HG02623 (cell line): ENCODE measurements around the gene LAMC3.

Experiments
- ATAC-seq: cut with Tn5 transposase; IDR thresholded peaks from one replicate; pipeline ENCODE4 v1.9.1; 2021; ENCODE audit warnings: moderate library complexity; ENCODE audit not compliant: unreplicated experiment

LAMC3 gene

DNA sequence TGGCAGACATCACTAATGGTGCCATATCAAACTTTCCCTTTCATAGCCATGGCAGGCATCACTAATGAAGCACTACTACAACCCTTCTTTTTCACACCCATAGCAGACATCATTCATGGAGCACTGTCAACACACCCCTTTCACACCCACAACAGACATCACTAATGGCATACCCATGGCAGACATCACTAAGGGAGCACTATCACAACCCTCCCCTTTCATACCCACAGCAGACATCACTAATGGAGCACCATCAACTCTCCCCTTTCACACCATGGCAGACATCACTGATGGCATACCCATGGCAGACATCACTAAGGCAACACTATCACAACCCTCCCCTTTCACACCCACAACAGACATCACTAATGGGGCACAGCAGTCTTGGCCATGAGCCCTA lies 33.7 kb downstream of the LAMC3 start:
- ATAC-seq: no peak

DNA sequence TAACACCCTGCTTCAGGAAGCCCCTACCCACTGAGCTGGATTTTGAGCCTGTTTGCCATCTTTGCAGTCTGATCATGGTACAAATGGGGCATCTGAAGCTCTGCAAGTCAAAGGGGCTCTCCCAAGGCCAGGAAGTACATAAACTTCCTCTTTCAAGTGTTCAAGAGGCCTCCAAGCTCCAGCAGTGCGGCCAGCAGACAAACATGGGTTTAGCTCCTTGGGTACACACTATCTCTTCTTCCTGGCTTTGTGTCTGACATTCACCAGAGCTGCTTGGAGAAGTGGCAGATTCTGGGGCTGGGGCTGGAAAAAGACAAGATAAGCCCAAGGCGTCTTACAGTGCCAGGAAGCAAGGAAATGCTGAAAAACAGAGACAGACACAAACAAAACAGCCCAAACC lies 34.1 kb downstream of the LAMC3 start:
- no peak for ATAC-seq

GRCh38 chr9:131043646-131044045 lies 34.7 kb downstream of the LAMC3 start:
- no peak for ATAC-seq

DNA sequence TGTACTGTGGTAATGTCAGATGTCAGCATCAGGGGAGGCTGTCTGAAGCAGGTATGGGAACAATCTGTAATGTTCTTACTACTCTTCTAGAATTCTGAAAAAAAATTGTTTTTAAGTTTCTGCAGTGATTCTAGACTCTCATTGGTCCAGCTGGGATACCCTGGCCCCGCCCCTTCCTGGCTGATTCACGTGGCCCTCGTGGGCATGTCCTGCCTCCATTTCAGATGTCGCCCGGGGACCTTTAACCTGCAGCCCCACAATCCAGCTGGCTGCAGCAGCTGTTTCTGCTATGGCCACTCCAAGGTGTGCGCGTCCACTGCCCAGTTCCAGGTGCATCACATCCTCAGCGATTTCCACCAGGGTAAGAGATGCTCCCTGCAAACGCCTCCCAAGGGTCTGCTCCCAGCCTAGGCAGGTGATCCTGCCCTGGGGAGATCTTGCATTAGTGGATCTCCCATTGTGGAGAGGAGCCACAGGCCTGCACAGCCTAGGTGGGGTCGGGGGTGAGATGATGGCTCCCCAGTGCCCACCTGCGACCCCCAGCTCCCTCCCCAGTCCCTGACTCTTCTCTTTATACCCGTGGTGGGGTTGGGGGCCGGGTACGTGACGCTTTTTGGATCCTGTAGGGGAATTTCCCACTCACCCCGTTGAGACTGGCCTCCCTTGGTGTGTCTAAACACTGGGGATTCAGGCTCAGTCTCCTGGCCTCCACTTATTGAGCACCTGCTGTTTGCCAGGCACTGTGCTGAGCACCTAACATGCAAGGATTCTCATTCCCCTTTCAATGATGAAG lies 36.5 kb downstream of the LAMC3 start:
- ATAC-seq: no peak

- no peak for ATAC-seq
Measured at GRCh38 chr9:131046093-131046380, 37.1 kb downstream of the LAMC3 start.

GRCh38 chr9:131046581-131047202 lies 37.7 kb downstream of the LAMC3 start:
- no peak for ATAC-seq

- no peak for ATAC-seq
Measured at GRCh38 chr9:131048332-131048731, 39.4 kb downstream of the LAMC3 start.

DNA sequence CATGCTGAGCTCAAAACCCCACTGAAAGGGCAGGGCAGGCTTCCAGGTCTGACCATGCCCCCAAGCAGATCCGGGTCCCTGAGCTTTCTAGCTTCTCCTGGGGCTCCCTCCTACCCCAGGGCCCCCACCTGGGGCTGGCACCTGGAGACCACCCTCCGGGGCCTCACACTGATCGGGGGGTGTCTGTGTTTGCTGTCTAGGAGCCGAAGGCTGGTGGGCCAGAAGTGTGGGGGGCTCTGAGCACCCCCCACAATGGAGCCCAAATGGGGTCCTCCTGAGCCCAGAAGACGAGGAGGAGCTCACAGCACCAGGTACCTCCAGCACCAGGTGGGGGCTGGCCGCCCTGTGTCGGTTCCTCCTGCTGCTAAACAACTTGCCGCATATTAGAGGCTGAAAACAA lies 39.8 kb downstream of the LAMC3 start:
- ATAC-seq: no peak

DNA sequence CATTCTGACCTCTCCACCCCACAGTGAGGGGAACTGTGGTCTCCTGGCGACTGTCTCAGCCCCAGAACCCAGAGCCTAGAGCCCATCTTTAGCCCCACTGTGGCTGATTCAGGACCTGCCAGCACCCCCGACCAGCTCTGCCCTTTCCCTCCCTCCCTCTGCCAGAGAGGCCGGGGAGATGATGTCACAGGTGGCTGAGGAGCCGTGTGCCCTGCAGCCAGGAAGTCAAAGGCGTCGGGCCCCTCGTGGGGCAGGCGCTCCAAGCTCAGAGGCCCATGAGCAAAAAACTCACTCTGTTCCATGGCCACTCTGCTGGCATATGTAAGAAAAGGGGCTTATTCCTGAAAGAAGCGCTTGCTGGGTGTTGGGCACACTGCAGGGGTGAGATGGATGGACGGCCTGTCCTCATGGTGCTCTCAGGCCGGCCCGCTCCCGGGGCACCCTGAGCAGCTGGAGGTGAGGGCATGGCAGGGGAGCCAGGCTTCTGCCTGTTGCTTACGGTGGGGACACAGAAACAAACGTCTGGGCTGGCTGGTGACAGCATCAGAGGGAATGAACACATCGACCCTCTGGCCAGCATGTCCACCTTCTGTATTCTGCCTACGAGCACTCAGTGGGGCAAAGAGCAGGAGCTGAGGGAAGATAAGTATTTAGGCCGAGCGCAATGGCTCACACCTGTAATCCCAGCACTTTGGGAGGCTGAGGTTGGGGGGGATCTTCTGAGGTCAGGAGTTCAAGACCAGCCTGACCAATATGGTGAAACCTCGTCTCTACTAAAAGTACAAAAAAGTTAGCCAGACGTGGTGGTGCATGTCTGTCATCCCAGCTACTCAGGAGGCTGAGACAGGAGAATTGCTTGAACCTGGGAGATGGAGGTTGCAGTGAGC lies 41.1 kb downstream of the LAMC3 start:
- ATAC-seq: no peak

GRCh38 chr9:131050831-131051230 lies 41.9 kb downstream of the LAMC3 start:
- no peak for ATAC-seq

- no peak for ATAC-seq
Measured at GRCh38 chr9:131051592-131052517, 42.9 kb downstream of the LAMC3 start.

DNA sequence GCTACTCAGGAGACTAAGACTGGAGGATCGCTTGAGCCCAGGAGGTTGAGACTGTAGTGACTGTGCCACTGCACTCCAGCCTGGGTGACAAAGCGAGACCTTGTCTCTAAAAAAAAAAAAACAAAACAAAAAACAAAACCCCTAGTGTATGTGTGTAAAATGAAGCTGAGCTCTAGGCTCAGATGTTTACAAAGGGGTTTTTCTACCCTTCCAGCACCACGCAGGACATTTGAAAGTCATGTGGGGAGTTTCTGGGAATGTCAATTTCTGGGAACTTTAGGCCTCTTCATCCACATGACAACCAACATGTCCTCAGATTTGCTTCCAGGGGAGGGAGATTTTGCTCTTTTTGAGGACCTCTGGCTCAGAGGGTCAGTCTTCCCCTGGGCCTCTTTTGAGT lies 44.9 kb downstream of the LAMC3 start:
- ATAC-seq: no peak

GRCh38 chr9:131056781-131057506 lies 48.0 kb downstream of the LAMC3 start:
- no peak for ATAC-seq

GRCh38 chr9:131060900-131061630 lies 52.1 kb downstream of the LAMC3 start:
- no peak for ATAC-seq

DNA sequence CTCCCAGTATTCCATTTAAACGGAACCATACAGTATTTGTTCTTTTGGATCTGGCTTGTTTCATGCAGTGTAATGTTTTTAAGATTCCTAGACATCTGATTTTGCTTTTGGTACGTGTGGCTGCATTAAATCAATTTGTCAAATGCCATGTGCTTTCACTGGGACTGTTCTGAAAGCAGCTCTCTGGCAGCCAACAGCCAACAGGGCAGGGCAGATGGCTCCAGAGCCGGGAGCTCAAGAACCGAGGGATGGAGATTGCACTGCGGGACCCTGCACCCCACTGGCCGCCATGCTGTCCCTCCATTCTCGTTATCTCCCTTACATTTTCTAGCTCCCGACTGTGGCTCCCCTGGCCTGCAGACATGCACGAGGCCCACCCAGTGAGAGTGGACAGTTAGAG lies 54.0 kb downstream of the LAMC3 start:
- no peak for ATAC-seq

DNA sequence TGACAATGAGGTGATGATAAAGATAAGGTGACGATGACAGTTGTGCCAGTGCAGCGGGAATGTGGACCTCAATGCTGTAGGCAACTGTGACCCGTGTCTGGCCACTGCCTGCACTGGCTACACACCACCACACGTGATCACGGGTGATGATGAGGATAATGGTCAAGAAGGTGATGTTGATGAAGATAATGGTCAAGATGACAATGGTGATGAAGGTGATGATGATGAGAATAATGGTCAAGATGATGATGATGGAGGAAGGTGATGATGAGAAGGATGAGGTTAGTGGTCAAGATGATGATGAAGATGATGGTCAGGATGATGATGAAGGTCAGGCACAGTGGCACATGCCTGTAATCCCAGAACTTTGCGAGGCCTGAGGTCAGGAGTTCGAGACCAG lies 56.6 kb downstream of the LAMC3 start:
- ATAC-seq: no peak

GRCh38 chr9:131067625-131068024 lies 58.7 kb downstream of the LAMC3 start:
- no peak for ATAC-seq

DNA sequence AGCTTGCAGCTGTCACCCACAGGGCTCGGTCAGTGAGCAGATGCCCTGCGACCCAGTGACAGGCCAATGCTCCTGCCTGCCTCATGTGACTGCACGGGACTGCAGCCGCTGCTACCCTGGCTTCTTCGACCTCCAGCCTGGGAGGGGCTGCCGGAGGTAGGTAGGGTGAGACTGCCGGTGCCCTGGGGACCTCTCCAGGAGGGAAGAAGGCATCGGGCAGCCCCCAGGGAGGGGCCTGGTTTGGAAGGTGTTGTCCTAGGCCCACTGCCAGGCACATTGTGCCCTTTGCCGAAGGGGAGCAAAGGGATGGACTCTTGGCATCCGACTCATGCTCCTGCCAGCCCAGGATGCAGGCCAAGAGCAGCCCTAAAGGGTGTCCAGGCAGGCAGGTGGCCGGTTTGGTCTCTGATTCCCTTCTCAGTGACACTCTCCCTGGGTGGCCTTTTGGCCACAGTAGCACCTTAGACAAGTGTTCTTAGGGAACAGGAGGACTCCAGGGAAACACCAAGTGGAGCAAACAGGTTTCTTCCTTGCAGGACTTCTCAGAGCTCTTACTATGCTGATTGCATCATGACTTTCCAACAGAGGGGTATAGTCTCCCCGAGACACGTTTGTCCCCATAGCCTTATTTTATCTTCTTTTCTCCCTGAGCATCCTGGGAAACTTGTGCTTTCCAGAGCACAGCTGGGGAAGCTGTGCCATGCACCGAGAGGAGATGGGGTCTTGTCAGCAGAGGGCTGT lies 59.3 kb downstream of the LAMC3 start:
- no peak for ATAC-seq

DNA sequence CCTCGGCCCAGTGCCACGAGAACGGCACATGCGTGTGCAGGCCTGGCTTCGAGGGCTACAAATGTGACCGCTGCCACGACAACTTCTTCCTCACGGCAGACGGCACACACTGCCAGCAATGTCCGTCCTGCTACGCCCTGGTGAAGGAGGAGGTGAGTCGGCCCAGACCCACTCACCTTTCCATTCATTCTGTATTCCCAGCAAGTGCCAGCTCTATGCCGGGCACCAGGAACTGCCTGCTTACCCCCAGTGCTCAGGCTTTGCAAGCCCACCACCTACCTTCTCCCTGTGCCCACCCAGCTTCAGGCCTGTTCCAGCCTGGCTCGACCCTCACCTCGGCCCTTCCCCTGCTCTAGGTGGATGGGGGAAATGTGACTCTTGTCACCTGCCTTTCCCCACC lies 60.7 kb downstream of the LAMC3 start:
- ATAC-seq: no peak
